ENCODE results near the gene CR2.

CR2 gene

GRCh38 chr1:207501071-207501470 lies 46.9 kb downstream of the CR2 start:
- H3K4me3 ChIP-seq (ENCODE audit: low read length), result no peak overlapping the region
- DNase-seq (ENCODE audit: low read depth), result no peak
- TF ChIP-seq CTCF (IDR thresholded peaks at IDR 0.05; ENCODE audit: insufficient read depth, low read depth, low read length, missing control alignments), result no peak

- TF ChIP-seq CTCF (IDR thresholded peaks at IDR 0.05; ENCODE audit: insufficient read depth, low read depth, low read length, missing control alignments), result no peak
- no peak for DNase-seq (ENCODE audit: low read depth)
- H3K4me3 ChIP-seq (ENCODE audit: low read length), result no peak overlapping the region
Observed at GRCh38 chr1:207502726-207503125, 48.6 kb downstream of the CR2 start.

- no peak for DNase-seq (ENCODE audit: low read depth)
- TF ChIP-seq CTCF (IDR thresholded peaks at IDR 0.05; ENCODE audit: insufficient read depth, low read depth, low read length, missing control alignments), result no peak
Observed at GRCh38 chr1:207503950-207504349, 49.8 kb downstream of the CR2 start.

DNA sequence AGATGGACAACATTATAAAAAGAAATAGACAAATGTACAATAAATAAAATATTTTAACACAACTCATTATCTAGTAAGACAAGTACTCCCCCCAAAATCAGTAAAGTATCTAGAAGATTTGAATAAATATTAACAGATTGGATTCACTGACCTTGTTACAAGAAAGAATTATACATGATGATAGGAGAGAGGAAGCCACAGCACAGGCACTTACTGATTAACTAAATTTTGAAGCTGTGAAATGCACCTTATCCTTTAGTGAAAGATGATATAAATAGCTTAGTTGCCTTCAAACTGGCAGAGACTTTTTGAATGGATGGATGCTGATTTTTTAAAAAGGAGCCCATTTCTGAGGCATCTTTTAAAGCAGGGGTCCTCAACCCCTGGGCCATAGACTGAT lies 50.3 kb downstream of the CR2 start:
- no peak for DNase-seq (ENCODE audit: low read depth)
- H3K4me3 ChIP-seq (ENCODE audit: low read length), result no peak overlapping the region
- no peak for TF ChIP-seq CTCF (IDR thresholded peaks at IDR 0.05; ENCODE audit: insufficient read depth, low read depth, low read length, missing control alignments)

More at GRCh38 chr1:207503950-207504349, 49.8 kb downstream of the CR2 start:
- no peak overlapping the region for H3K4me3 ChIP-seq (ENCODE audit: low read length)

DNA sequence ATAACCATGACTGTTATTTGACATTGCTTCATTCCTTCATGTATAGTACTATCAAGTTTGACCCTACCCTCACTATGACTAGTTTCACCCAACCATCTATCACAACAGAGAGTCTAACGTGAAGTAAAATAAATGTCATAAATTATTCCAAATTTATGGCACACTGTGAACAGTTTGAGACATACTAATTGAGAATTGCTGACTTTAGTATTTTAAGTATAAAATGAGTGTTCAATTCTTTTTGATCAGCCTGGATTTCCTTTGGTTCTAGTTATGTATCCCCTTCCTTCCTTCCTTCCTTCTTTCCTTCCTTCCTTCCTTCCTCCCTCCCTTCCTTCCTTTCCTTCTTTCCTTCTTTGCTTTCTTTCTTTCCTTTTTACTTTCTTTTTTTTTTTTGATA lies 56.3 kb downstream of the CR2 start:
- no peak overlapping the region for H3K4me3 ChIP-seq (ENCODE audit: low read length)
- DNase-seq (ENCODE audit: low read depth), result no peak
- TF ChIP-seq CTCF (IDR thresholded peaks at IDR 0.05; ENCODE audit: insufficient read depth, low read depth, low read length, missing control alignments), result no peak

GRCh38 chr1:207514890-207515289 lies 60.8 kb downstream of the CR2 start:
- no peak for TF ChIP-seq CTCF (IDR thresholded peaks at IDR 0.05; ENCODE audit: insufficient read depth, low read depth, low read length, missing control alignments)
- H3K4me3 ChIP-seq (ENCODE audit: low read length), result no peak overlapping the region
- no peak for DNase-seq (ENCODE audit: low read depth)

GRCh38 chr1:207516729-207517128 lies 62.6 kb downstream of the CR2 start:
- no peak for TF ChIP-seq CTCF (IDR thresholded peaks at IDR 0.05; ENCODE audit: insufficient read depth, low read depth, low read length, missing control alignments)
- no peak for DNase-seq (ENCODE audit: low read depth)
- no peak overlapping the region for H3K4me3 ChIP-seq (ENCODE audit: low read length)
